ENCODE results near the gene KRT36. TPM values are rescaled to one million over a fixed set of nuclear protein-coding genes. Genes with fewer than 3 reads are reported as not detected.

The KRT36 gene
- polyA plus RNA-seq, 1 donor (not counting 4 experiments of a cell fraction or from before 2014, with no cell fraction given), result not detected

GRCh38 chr17:41513168-41513547 lies 23.4 kb upstream of the KRT36 start:
- H3K9me1 ChIP-seq (ENCODE audit: control insufficient read depth, extremely low read depth, insufficient read depth, low read length), result peaks cover 2% of the 10 kb centered on the region
- TF ChIP-seq EZH2 (IDR thresholded peaks at IDR 0.05; ENCODE audit: low read length), result no peak
- H3K9ac ChIP-seq (ENCODE audit: control insufficient read depth, extremely low read depth, insufficient read depth, low read length), result no peak overlapping the region
- H3K27ac ChIP-seq (ENCODE audit: control insufficient read depth, insufficient read depth, low read length), result no peak overlapping the region
- H3K4me2 ChIP-seq (ENCODE audit: control insufficient read depth, extremely low read depth, insufficient read depth, low read depth, low read length), result no peak overlapping the region
- H4K20me1 ChIP-seq (ENCODE audit: control insufficient read depth, extremely low read depth, insufficient read depth, low read length), result no peaks in the 10 kb centered on the region
- H3K4me1 ChIP-seq (ENCODE audit: control insufficient read depth, extremely low read depth, insufficient read depth, low read length), result peaks cover 44% of the 10 kb centered on the region
- DNase-seq (ENCODE audit: low read depth, low spot score) (no peak), FAIRE-seq (no peak)
- dilution Hi-C loops (cut with MboI; ENCODE audit: extremely low pct_ligation_motif_present, low sequenced_read_pairs), result no loop called here
- H3K27me3 ChIP-seq (ENCODE audit: control insufficient read depth, extremely low read depth, insufficient read depth, low read length), result peaks cover 4% of the 10 kb centered on the region
- peaks cover 0 to 13% of the 10 kb centered on the region in 2 experiments for H3K36me3 ChIP-seq (ENCODE audit: control insufficient read depth in 2 of 2, extremely low read depth in 1 of 2, insufficient read depth in 2 of 2, low read length in 2 of 2)
- H2AFZ ChIP-seq (ENCODE audit: control insufficient read depth, low read length), result no peak overlapping the region
- no peaks in the 10 kb centered on the region for H3K79me2 ChIP-seq (ENCODE audit: control insufficient read depth, insufficient read depth, low read length)
- no peaks in the 10 kb centered on the region for H3K9me3 ChIP-seq (ENCODE audit: control insufficient read depth, low read depth, low read length)
- no peak overlapping the region for H3K4me3 ChIP-seq (ENCODE audit: control insufficient read depth in 2 of 3, extremely low read depth in 1 of 3, insufficient read depth in 2 of 3, low read depth in 1 of 3, low read length in 3 of 3)

DNA sequence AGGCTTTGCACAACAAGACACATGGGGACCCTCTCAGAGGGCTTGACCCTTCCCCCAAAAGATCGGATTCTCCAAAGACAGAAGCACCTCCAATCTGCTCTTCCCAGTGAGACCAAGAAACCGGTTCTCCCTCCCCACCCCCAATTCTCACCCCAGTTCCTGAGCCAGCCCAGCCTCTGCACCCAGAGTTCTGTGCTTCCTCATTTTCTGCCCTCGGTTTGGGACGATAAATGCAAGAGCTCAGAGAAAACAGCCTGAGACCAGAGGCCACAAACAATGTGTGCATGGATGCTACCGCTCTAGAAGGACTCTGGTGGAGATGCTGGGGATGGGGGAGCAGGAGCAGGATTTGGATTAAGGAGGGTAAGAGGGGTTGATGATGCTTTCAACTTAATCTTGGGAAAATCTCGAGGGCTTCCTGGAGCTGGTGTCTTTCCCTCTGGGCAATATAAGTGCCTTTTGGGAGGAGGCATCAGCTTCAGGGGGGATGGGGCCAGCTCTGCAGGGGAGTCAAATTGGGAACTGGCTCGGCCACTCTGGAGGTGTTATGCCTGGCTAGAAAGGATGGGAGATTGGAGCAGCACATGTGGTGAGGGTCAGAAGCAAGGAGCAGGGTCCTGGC lies 22.9 kb upstream of the KRT36 start:
- TF ChIP-seq CTCF (optimal IDR thresholded peaks at IDR 0.05 in 1 of 3, IDR thresholded peaks at IDR 0.05 in 1 of 3, conservative IDR thresholded peaks at IDR 0.05 in 1 of 3; ENCODE audit: extremely low read depth in 1 of 3, insufficient read depth in 2 of 3, low read length in 3 of 3) (no peak), EZH2 (IDR thresholded peaks at IDR 0.05; ENCODE audit: low read length) (no peak)
- no peak overlapping the region for H3K27ac ChIP-seq (ENCODE audit: control insufficient read depth, insufficient read depth, low read length)
- H3K27me3 ChIP-seq (ENCODE audit: control insufficient read depth, extremely low read depth, insufficient read depth, low read length), result peaks cover 4% of the 10 kb centered on the region
- H3K9me3 ChIP-seq (ENCODE audit: control insufficient read depth, low read depth, low read length), result no peaks in the 10 kb centered on the region
- DNase-seq (ENCODE audit: low read depth, low spot score) (no peak), FAIRE-seq (no peak)
- H3K4me1 ChIP-seq (ENCODE audit: control insufficient read depth, extremely low read depth, insufficient read depth, low read length), result peaks cover 41% of the 10 kb centered on the region
- dilution Hi-C loops (cut with MboI; ENCODE audit: extremely low pct_ligation_motif_present, low sequenced_read_pairs), result no loop called here
- no peaks in the 10 kb centered on the region for H3K79me2 ChIP-seq (ENCODE audit: control insufficient read depth, insufficient read depth, low read length)
- H4K20me1 ChIP-seq (ENCODE audit: control insufficient read depth, extremely low read depth, insufficient read depth, low read length), result no peaks in the 10 kb centered on the region
- H3K4me3 ChIP-seq (ENCODE audit: control insufficient read depth in 2 of 3, extremely low read depth in 1 of 3, insufficient read depth in 2 of 3, low read depth in 1 of 3, low read length in 3 of 3), result no peak overlapping the region
- H3K36me3 ChIP-seq (ENCODE audit: control insufficient read depth in 2 of 2, extremely low read depth in 1 of 2, insufficient read depth in 2 of 2, low read length in 2 of 2), result peaks cover 0 to 13% of the 10 kb centered on the region in 2 experiments
- no peak overlapping the region for H3K9ac ChIP-seq (ENCODE audit: control insufficient read depth, extremely low read depth, insufficient read depth, low read length)
- no peak overlapping the region for H2AFZ ChIP-seq (ENCODE audit: control insufficient read depth, low read length)
- H3K4me2 ChIP-seq (ENCODE audit: control insufficient read depth, extremely low read depth, insufficient read depth, low read depth, low read length), result no peak overlapping the region
- H3K9me1 ChIP-seq (ENCODE audit: control insufficient read depth, extremely low read depth, insufficient read depth, low read length), result peaks cover 2% of the 10 kb centered on the region

DNA sequence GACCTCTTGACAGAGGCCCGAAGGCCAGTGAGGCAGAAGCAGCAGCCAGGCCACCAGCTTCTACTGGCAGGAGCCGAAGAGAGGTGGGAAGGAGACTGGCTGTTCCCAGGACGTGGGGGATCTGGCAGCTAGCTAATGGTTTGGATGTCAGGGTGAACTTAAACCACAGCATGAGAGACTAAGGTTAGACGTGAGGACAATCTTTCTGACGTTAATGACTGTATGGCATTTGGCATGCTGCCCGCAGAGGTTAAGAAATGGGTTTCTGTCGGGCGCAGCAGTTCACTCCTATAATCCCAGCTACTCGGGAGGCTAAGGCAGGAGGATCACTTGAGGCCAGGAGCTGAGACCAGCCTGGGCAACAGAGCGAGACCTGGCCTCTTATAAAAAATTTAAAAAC lies 22.0 kb upstream of the KRT36 start:
- no peak overlapping the region for H3K9ac ChIP-seq (ENCODE audit: control insufficient read depth, extremely low read depth, insufficient read depth, low read length)
- no peaks in the 10 kb centered on the region for H3K79me2 ChIP-seq (ENCODE audit: control insufficient read depth, insufficient read depth, low read length)

More for the DNA sequence above, 22.0 kb upstream of the KRT36 start:
- no peak overlapping the region for H3K27ac ChIP-seq (ENCODE audit: control insufficient read depth, insufficient read depth, low read length)
- peaks cover 2% of the 10 kb centered on the region for H3K9me1 ChIP-seq (ENCODE audit: control insufficient read depth, extremely low read depth, insufficient read depth, low read length)
- dilution Hi-C loops (cut with MboI; ENCODE audit: extremely low pct_ligation_motif_present, low sequenced_read_pairs), result no loop called here
- peaks cover 0 to 8% of the 10 kb centered on the region in 2 experiments for H3K36me3 ChIP-seq (ENCODE audit: control insufficient read depth in 2 of 2, extremely low read depth in 1 of 2, insufficient read depth in 2 of 2, low read length in 2 of 2)
- no peaks in the 10 kb centered on the region for H3K9me3 ChIP-seq (ENCODE audit: control insufficient read depth, low read depth, low read length)
- no peak for TF ChIP-seq EZH2 (IDR thresholded peaks at IDR 0.05; ENCODE audit: low read length)
- TF ChIP-seq CTCF (optimal IDR thresholded peaks at IDR 0.05 in 1 of 3, IDR thresholded peaks at IDR 0.05 in 1 of 3, conservative IDR thresholded peaks at IDR 0.05 in 1 of 3; ENCODE audit: extremely low read depth in 1 of 3, insufficient read depth in 2 of 3, low read length in 3 of 3), result no peak
- H3K4me2 ChIP-seq (ENCODE audit: control insufficient read depth, extremely low read depth, insufficient read depth, low read depth, low read length), result no peak overlapping the region
- H3K4me1 ChIP-seq (ENCODE audit: control insufficient read depth, extremely low read depth, insufficient read depth, low read length), result peaks cover 39% of the 10 kb centered on the region
- FAIRE-seq (no peak), DNase-seq (ENCODE audit: low read depth, low spot score) (no peak)
- no peak overlapping the region for H3K4me3 ChIP-seq (ENCODE audit: control insufficient read depth in 2 of 3, extremely low read depth in 1 of 3, insufficient read depth in 2 of 3, low read depth in 1 of 3, low read length in 3 of 3)
- H2AFZ ChIP-seq (ENCODE audit: control insufficient read depth, low read length), result no peak overlapping the region
- peaks cover 4% of the 10 kb centered on the region for H3K27me3 ChIP-seq (ENCODE audit: control insufficient read depth, extremely low read depth, insufficient read depth, low read length)
- no peaks in the 10 kb centered on the region for H4K20me1 ChIP-seq (ENCODE audit: control insufficient read depth, extremely low read depth, insufficient read depth, low read length)
